Ecto neural progenitor cell (in vitro differentiated cells): Measurements from ENCODE around the gene FOXP2.

Source experiments
- DNase-seq: peaks from one replicate; pipeline ENCODE4 v3.0.0-alpha.2; 2018; ENCODE audit warnings: low spot score

FOXP2 gene

GRCh38 chr7:114722562-114722961, 307.9 kb downstream of the FOXP2 start:
- DNase-seq = no peak

DNA sequence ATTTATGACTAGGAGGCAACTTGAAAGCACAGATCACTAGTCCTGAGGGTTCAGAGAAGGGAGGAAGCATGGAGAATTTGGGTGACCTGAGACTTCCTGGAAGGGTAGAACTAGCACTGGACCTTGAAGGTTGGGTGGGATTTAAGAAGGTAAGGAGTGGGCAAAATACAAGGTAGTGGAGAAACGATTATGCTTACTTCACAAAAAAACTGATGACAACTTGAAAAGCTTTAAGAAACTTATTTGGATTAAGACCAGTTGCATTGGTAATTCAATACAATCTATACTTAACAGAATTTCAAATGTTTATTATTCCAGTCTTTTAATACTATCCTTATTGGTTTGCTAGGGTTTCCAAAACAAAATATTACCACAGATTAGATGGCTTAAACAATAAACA, 308.7 kb downstream of the FOXP2 start:
- no peak for DNase-seq

- DNase-seq = no peak
Measured at GRCh38 chr7:114740095-114740494, 325.5 kb downstream of the FOXP2 start.

DNA sequence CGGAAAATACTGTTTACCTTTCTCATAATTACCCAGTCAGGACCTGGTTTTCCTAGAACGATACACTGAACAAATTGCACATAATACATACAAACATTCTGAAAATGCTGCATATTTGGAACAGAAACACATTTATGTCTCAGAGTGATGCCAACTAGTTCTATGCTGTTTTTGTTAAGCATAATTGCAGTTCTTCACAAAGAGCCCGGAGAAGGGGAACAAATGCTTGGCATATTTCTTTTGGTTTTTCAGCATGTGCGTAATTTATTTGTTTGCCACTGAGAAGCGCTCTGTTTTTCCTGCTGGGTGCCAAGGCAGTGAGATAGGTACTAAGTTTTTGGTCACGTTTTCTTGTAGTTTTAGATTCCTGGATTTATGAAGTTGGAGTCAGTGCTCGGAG, 326.3 kb downstream of the FOXP2 start:
- DNase-seq = no peak

DNA sequence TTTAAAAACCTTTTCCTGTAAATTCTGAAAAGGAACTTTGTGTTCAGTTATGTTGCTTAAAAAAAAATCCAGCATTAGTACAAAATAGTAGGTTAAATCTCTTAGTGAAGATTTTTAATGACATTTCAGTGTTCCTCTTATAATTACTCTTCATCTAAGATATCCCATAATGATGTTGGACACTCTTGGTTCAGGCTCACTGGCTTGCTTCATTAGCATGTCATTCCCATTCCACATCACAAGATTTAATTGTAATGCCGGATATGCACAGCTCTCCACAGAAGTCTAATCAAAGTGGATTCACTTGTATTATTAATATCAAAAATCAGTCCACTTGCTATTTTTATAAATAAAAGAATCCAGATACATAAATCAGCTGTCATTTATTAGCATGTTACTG, 327.3 kb downstream of the FOXP2 start:
- no peak for DNase-seq
